HEK293 (cell line): ENCODE data around the gene PRDM15.

Experiments used
- ZBTB8A ChIP-seq: fragments of 450-650 bp; formaldehyde crosslinking; IDR thresholded peaks from 2 replicates; pipeline ENCODE4 v1.5.1; 2016; ENCODE audit warnings: missing biosample characterization, missing genetic modification characterization
- ZNF37A ChIP-seq: fragments of 450-650 bp; IDR thresholded peaks from 2 replicates; pipeline ENCODE4 v1.5.1; 2018; ENCODE audit warnings: missing biosample characterization, missing genetic modification characterization
- ZNF560 ChIP-seq: fragments of 450-650 bp; formaldehyde crosslinking; IDR thresholded peaks from 2 replicates; pipeline ENCODE4 v1.5.1; 2017; ENCODE audit warnings: missing biosample characterization, missing genetic modification characterization, borderline replicate concordance
- TF ChIP-seq, protein P1 (sequence below): fragments of 450-650 bp; formaldehyde crosslinking; IDR thresholded peaks from 2 replicates; pipeline ENCODE4 v1.5.1; 2017; ENCODE audit warnings: missing biosample characterization, missing genetic modification characterization
- TF ChIP-seq, protein P2 (sequence below): fragments of 450-650 bp; formaldehyde crosslinking; IDR thresholded peaks from 2 replicates; pipeline ENCODE4 v1.5.1; 2016; ENCODE audit warnings: missing biosample characterization, missing genetic modification characterization
- TF ChIP-seq, protein P3 (sequence below): fragments of 450-650 bp; formaldehyde crosslinking; IDR thresholded peaks from 2 replicates; pipeline ENCODE4 v1.5.1; 2016; ENCODE audit warnings: missing biosample characterization, missing genetic modification characterization
- TF ChIP-seq, protein P4 (sequence below): fragments of 450-650 bp; formaldehyde crosslinking; IDR thresholded peaks from 2 replicates; pipeline ENCODE4 v1.5.1; 2016; ENCODE audit warnings: missing biosample characterization, missing genetic modification characterization, low read depth

DNA sequence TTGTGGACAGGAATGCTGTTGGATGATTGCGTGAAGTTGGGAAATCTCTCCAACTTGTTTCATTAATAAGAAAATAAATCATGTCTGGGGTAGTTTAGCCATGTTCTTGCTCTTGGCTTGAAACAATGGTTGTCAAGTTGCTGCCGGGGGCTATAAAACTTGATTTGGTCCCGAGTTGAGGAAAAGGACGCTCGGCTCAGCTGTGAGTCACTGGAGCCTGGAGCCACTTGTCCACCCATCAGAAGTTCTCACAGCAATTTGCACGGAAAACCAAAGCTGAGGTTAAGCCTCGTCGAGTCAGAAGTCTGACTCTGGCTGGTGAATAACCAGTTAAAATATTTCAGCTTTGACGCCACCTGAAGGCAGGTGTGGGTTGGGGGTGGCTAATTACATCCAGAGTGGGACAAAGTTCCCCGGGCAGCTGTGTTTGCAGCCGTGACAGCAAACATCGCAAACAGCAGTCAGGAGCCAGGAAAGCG, 92.6 kb downstream of the PRDM15 start:
- TF ChIP-seq, protein P1, sequence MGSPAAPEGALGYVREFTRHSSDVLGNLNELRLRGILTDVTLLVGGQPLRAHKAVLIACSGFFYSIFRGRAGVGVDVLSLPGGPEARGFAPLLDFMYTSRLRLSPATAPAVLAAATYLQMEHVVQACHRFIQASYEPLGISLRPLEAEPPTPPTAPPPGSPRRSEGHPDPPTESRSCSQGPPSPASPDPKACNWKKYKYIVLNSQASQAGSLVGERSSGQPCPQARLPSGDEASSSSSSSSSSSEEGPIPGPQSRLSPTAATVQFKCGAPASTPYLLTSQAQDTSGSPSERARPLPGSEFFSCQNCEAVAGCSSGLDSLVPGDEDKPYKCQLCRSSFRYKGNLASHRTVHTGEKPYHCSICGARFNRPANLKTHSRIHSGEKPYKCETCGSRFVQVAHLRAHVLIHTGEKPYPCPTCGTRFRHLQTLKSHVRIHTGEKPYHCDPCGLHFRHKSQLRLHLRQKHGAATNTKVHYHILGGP (tag by site-specific recombination), result no peak
- TF ChIP-seq ZNF37A (tag by site-specific recombination) (no peak), ZNF560 (tag by site-specific recombination) (no peak), ZBTB8A (tag by site-specific recombination) (no peak)
- TF ChIP-seq, protein P2, sequence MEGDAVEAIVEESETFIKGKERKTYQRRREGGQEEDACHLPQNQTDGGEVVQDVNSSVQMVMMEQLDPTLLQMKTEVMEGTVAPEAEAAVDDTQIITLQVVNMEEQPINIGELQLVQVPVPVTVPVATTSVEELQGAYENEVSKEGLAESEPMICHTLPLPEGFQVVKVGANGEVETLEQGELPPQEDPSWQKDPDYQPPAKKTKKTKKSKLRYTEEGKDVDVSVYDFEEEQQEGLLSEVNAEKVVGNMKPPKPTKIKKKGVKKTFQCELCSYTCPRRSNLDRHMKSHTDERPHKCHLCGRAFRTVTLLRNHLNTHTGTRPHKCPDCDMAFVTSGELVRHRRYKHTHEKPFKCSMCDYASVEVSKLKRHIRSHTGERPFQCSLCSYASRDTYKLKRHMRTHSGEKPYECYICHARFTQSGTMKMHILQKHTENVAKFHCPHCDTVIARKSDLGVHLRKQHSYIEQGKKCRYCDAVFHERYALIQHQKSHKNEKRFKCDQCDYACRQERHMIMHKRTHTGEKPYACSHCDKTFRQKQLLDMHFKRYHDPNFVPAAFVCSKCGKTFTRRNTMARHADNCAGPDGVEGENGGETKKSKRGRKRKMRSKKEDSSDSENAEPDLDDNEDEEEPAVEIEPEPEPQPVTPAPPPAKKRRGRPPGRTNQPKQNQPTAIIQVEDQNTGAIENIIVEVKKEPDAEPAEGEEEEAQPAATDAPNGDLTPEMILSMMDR (tag by site-specific recombination), result no peak
- TF ChIP-seq, protein P3, sequence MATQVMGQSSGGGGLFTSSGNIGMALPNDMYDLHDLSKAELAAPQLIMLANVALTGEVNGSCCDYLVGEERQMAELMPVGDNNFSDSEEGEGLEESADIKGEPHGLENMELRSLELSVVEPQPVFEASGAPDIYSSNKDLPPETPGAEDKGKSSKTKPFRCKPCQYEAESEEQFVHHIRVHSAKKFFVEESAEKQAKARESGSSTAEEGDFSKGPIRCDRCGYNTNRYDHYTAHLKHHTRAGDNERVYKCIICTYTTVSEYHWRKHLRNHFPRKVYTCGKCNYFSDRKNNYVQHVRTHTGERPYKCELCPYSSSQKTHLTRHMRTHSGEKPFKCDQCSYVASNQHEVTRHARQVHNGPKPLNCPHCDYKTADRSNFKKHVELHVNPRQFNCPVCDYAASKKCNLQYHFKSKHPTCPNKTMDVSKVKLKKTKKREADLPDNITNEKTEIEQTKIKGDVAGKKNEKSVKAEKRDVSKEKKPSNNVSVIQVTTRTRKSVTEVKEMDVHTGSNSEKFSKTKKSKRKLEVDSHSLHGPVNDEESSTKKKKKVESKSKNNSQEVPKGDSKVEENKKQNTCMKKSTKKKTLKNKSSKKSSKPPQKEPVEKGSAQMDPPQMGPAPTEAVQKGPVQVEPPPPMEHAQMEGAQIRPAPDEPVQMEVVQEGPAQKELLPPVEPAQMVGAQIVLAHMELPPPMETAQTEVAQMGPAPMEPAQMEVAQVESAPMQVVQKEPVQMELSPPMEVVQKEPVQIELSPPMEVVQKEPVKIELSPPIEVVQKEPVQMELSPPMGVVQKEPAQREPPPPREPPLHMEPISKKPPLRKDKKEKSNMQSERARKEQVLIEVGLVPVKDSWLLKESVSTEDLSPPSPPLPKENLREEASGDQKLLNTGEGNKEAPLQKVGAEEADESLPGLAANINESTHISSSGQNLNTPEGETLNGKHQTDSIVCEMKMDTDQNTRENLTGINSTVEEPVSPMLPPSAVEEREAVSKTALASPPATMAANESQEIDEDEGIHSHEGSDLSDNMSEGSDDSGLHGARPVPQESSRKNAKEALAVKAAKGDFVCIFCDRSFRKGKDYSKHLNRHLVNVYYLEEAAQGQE (tag by site-specific recombination), result no peak
- TF ChIP-seq, protein P4, sequence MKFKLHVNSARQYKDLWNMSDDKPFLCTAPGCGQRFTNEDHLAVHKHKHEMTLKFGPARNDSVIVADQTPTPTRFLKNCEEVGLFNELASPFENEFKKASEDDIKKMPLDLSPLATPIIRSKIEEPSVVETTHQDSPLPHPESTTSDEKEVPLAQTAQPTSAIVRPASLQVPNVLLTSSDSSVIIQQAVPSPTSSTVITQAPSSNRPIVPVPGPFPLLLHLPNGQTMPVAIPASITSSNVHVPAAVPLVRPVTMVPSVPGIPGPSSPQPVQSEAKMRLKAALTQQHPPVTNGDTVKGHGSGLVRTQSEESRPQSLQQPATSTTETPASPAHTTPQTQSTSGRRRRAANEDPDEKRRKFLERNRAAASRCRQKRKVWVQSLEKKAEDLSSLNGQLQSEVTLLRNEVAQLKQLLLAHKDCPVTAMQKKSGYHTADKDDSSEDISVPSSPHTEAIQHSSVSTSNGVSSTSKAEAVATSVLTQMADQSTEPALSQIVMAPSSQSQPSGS (tag by site-specific recombination), result no peak
